GM23338 (cell line): ENCODE measurements around the gene TARBP2. TPM values are rescaled to one million over a fixed set of nuclear protein-coding genes. Genes with fewer than 3 reads are reported as not detected.
A peak's percentile ranks its signal among the peaks of the same experiment; 100 is the strongest.

Experiments
- ATAC-seq: fragments of 200-7000 bp; cut with Tn5 transposase; 3 replicates; pipeline ENCODE4 v1.9.1; 2020
- DNase-seq: peaks from one replicate; pipeline ENCODE4 v3.0.0-alpha.2; 2015; ENCODE audit warnings: low spot score
- H2AFZ ChIP-seq: fragments of 200-600 bp; sonication (generic); 2 replicates; pipeline ENCODE4 v1.8.0; 2016; ENCODE audit warnings: antibody characterized with exemption, mild to moderate bottlenecking, moderate library complexity
- H3F3A ChIP-seq: fragments of 200-600 bp; sonication (generic); replicated peaks from 2 replicates; pipeline ENCODE4 v1.8.0; 2017; ENCODE audit warnings: antibody characterized with exemption, mixed run types, low read depth
- H3K27ac ChIP-seq: fragments of 200-600 bp; sonication (generic); 2 replicates; pipeline ENCODE4 v1.6.1; 2016; ENCODE audit warnings: low read depth
- H3K27me3 ChIP-seq: fragments of 200-600 bp; sonication (generic); 2 replicates; pipeline ENCODE4 v1.8.0; 2016; ENCODE audit warnings: mild to moderate bottlenecking, mixed run types, moderate library complexity; ENCODE audit not compliant: insufficient read depth
- H3K36me3 ChIP-seq: fragments of 200-600 bp; sonication (generic); 2 replicates; pipeline ENCODE4 v1.8.0; 2016; ENCODE audit warnings: mild to moderate bottlenecking; ENCODE audit not compliant: insufficient read depth
- H3K4me1 ChIP-seq: fragments of 200-600 bp; sonication (generic); 2 replicates; pipeline ENCODE4 v1.8.0; 2016; ENCODE audit warnings: mild to moderate bottlenecking, moderate library complexity; ENCODE audit not compliant: insufficient read depth
- H3K4me2 ChIP-seq: fragments of 200-600 bp; sonication (generic); 2 replicates; pipeline ENCODE4 v1.7.1; 2017; ENCODE audit warnings: mixed run types
- H3K4me3 ChIP-seq: fragments of 200-600 bp; sonication (generic); 2 replicates; pipeline ENCODE4 v1.6.1; 2016; ENCODE audit warnings: mixed run types
- H3K79me2 ChIP-seq: fragments of 200-600 bp; sonication (generic); replicated peaks from 2 replicates; pipeline ENCODE4 v1.8.0; 2017; ENCODE audit warnings: mild to moderate bottlenecking; ENCODE audit not compliant: insufficient read depth
- H3K9me2 ChIP-seq: fragments of 200-600 bp; sonication (generic); 2 replicates; pipeline ENCODE4 v1.8.0; 2017; ENCODE audit not compliant: insufficient read depth
- H4K20me1 ChIP-seq: fragments of 200-600 bp; sonication (generic); replicated peaks from 2 replicates; pipeline ENCODE4 v1.8.0; 2017; ENCODE audit warnings: mild to moderate bottlenecking; ENCODE audit not compliant: insufficient read depth
- H3K27ac Mint-ChIP-seq: 2 replicates; pipeline ENCODE4 v1.8.0; 2020; ENCODE audit warnings: inconsistent platforms, mild to moderate bottlenecking, moderate library complexity, mixed read lengths
- H3K27me3 Mint-ChIP-seq: 3 replicates; pipeline ENCODE4 v1.8.0; 2022; ENCODE audit warnings: low read depth, mild to moderate bottlenecking, moderate library complexity, mixed read lengths, inconsistent platforms; ENCODE audit not compliant: insufficient read depth, poor library complexity
- H3K36me3 Mint-ChIP-seq: 3 replicates; pipeline ENCODE4 v1.8.0; 2021; ENCODE audit warnings: low read depth, mild to moderate bottlenecking, inconsistent platforms, moderate library complexity, mixed read lengths
- H3K4me1 Mint-ChIP-seq: 3 replicates; pipeline ENCODE4 v1.8.0; 2020; ENCODE audit warnings: mild to moderate bottlenecking, inconsistent platforms, mixed read lengths
- H3K4me3 Mint-ChIP-seq: 3 replicates; pipeline ENCODE4 v1.8.0; 2021; ENCODE audit warnings: moderate library complexity, mild to moderate bottlenecking, inconsistent platforms, mixed read lengths
- H3K9me3 Mint-ChIP-seq: 3 replicates; pipeline ENCODE4 v1.8.0; 2020; ENCODE audit warnings: moderate library complexity, mild to moderate bottlenecking, inconsistent platforms, mixed read lengths
- CREB1 ChIP-seq: fragments of 250-450 bp; sonication (Bioruptor Pico); IDR thresholded peaks from 2 replicates; pipeline ENCODE4 v1.5.0; 2020; ENCODE audit warnings: low read depth, mild to moderate bottlenecking, moderate library complexity
- CTCF ChIP-seq, 2 experiments: fragments of 200-600 bp in 1 of 2; sonication (generic) in 1 of 2; conservative IDR thresholded peaks; 2 replicates each; pipeline versions ENCODE4 v1.5.1 to v1.6.1; 2016 to 2017; ENCODE audit warnings: antibody characterized with exemption in 2 of 2, low read depth in 2 of 2, mild to moderate bottlenecking in 2 of 2, moderate library complexity in 1 of 2
- EZH2 ChIP-seq: fragments of 200-600 bp; sonication (generic); IDR thresholded peaks from one replicate; pipeline ENCODE4 v1.8.0; 2017; ENCODE audit warnings: antibody characterized with exemption, mild to moderate bottlenecking, low read depth; ENCODE audit not compliant: unreplicated experiment
- EZH2phosphoT487 ChIP-seq: fragments of 200-600 bp; sonication (generic); IDR thresholded peaks from one replicate; pipeline ENCODE4 v1.8.1; 2018; ENCODE audit warnings: antibody characterized with exemption; ENCODE audit not compliant: unreplicated experiment
- JUNB ChIP-seq: IDR thresholded peaks from one replicate; pipeline ENCODE4 v1.6.1; 2016; ENCODE audit warnings: antibody characterized with exemption; ENCODE audit not compliant: unreplicated experiment
- POLR2AphosphoS5 ChIP-seq: IDR thresholded peaks from 2 replicates; pipeline ENCODE4 v1.6.1; 2016; ENCODE audit warnings: antibody characterized with exemption, low read depth
- REST ChIP-seq: IDR thresholded peaks from one replicate; pipeline ENCODE4 v1.6.1; 2018; ENCODE audit warnings: antibody characterized with exemption; ENCODE audit not compliant: unreplicated experiment
- ZNF114 ChIP-seq: fragments of 250-450 bp; sonication (Bioruptor Pico); IDR thresholded peaks from 2 replicates; pipeline ENCODE4 v1.5.0; 2020; ENCODE audit warnings: mild to moderate bottlenecking, moderate library complexity
- ZNF462 ChIP-seq: fragments of 250-450 bp; sonication (Bioruptor Pico); IDR thresholded peaks from 2 replicates; pipeline ENCODE4 v1.5.0; 2020; ENCODE audit warnings: mild to moderate bottlenecking, moderate library complexity
- polyA plus RNA-seq: library from polyadenylated mRNA; unstranded; fragments of >200 nt; fragmentation: Nextera tagmentation; extraction: Ambion mirVana; gene quantifications from 2 replicates; pipeline ENCODE4 v1.2.1, GENCODE V29; 2016
- total RNA-seq: library from RNA; depleted of rRNA; stranded (reverse); fragments of >200 nt; shearing (Covaris generic); gene quantifications from 2 replicates; pipeline ENCODE4 v1.2.3, GENCODE V29; 2014

TARBP2 gene
- total and polyA plus RNA-seq, 2 experiments from 2014 or later = 57.0 to 83.4 TPM

GRCh38 chr12:53453953-53454640, 47.0 kb upstream of the TARBP2 start:
- ATAC-seq (no peak), DNase-seq (no peak)
- Histone ChIP-seq H3F3A (peaks cover 40% of the 10 kb centered on the region), H3K4me1 (peaks cover 9% of the 10 kb centered on the region; the same call in 1 of the 2 replicates), H3K9me2 (no peaks in the 10 kb centered on the region), H2AFZ (no peak overlapping the region), H3K36me3 (peaks cover 55% of the 10 kb centered on the region), H4K20me1 (peaks cover 61% of the 10 kb centered on the region), H3K27me3 (no peaks in the 10 kb centered on the region), H3K4me3 (peak overlapping the region; percentile 77), H3K4me2 (peak overlapping the region; percentile 77), H3K79me2 (peaks cover 70% of the 10 kb centered on the region), H3K27ac (peak overlapping the region; percentile 27; the same call in 1 of the 2 replicates)
- Mint-ChIP-seq H3K27ac (no peak overlapping the region), H3K4me3 (peak overlapping the region; percentile 97), H3K36me3 (peaks cover 64% of the 10 kb centered on the region), H3K9me3 (no peaks in the 10 kb centered on the region), H3K27me3 (peaks cover 24% of the 10 kb centered on the region), H3K4me1 (peaks cover 31% of the 10 kb centered on the region)
- no peak for TF ChIP-seq CTCF (conservative IDR thresholded peaks at IDR 0.05; ENCODE audit: low read depth in 2 of 2)

- ATAC-seq (no peak), DNase-seq (no peak)
- Histone ChIP-seq H3K4me2 (no peak overlapping the region; the same call in 1 of the 2 replicates), H3K36me3 (peaks cover 61% of the 10 kb centered on the region), H3K4me1 (peaks cover 9% of the 10 kb centered on the region; the same call in 1 of the 2 replicates), H3K27me3 (no peaks in the 10 kb centered on the region), H3K9me2 (no peaks in the 10 kb centered on the region), H3F3A (peaks cover 46% of the 10 kb centered on the region), H3K27ac (peak overlapping the region; percentile 27; the same call in 1 of the 2 replicates), H4K20me1 (peaks cover 65% of the 10 kb centered on the region), H3K4me3 (peak overlapping the region; percentile 77; the same call in 1 of the 2 replicates), H3K79me2 (peaks cover 76% of the 10 kb centered on the region), H2AFZ (no peak overlapping the region)
- no peak for TF ChIP-seq POLR2AphosphoS5
- TF ChIP-seq ZNF114 = no peak
- TF ChIP-seq ZNF462 (CRISPR knock-in tag) = no peak
- TF ChIP-seq JUNB = no peak
- TF ChIP-seq EZH2phosphoT487 = no peak
- no peak for TF ChIP-seq REST
- no peak for TF ChIP-seq CREB1 (CRISPR knock-in tag)
- TF ChIP-seq EZH2 = no peak
- H3K27ac Mint-ChIP-seq = peak overlapping the region; percentile 36; the same call in 1 of the 2 replicates
- peaks cover 22% of the 10 kb centered on the region for H3K27me3 Mint-ChIP-seq
- H3K4me3 Mint-ChIP-seq = peak overlapping the region; percentile 97
- no peaks in the 10 kb centered on the region for H3K9me3 Mint-ChIP-seq
- H3K4me1 Mint-ChIP-seq = peaks cover 34% of the 10 kb centered on the region
- peaks cover 70% of the 10 kb centered on the region for H3K36me3 Mint-ChIP-seq
Observed at GRCh38 chr12:53454707-53455106, 46.4 kb upstream of the TARBP2 start.
